Suprapubic skin (tissue), 4 donors: ENCODE results near the gene SRMS. TPM values are rescaled to one million over a fixed set of nuclear protein-coding genes. Genes with fewer than 3 reads are reported as not detected.

Experiments
- DNase-seq, 2 donors: peaks; one replicate each; pipeline ENCODE4 v3.0.0-alpha.2; 2019; ENCODE audit warnings: low spot score in 2 of 2
- H3K27ac ChIP-seq: fragments of 200-600 bp; sonication (generic); one replicate; pipeline ENCODE4 v1.5.1; 2019
- H3K27me3 ChIP-seq: fragments of 200-600 bp; sonication (generic); one replicate; pipeline ENCODE4 v1.5.1; 2019
- H3K36me3 ChIP-seq: fragments of 200-600 bp; sonication (generic); one replicate; pipeline ENCODE4 v1.5.1; 2019
- H3K4me1 ChIP-seq: fragments of 200-600 bp; sonication (generic); one replicate; pipeline ENCODE4 v1.5.1; 2019
- H3K4me3 ChIP-seq: fragments of 200-600 bp; sonication (generic); one replicate; pipeline ENCODE4 v1.5.1; 2019; ENCODE audit warnings: mild to moderate bottlenecking
- H3K9me3 ChIP-seq: fragments of 200-600 bp; sonication (generic); one replicate; pipeline ENCODE4 v1.5.1; 2019
- CTCF ChIP-seq, 2 donors: fragments of 200-600 bp in 1 of 2; fragments of 450-650 bp in 1 of 2; sonication (generic) in 1 of 2; IDR thresholded peaks; one replicate each; pipeline ENCODE4 v1.5.1; 2016 to 2019; ENCODE audit warnings: antibody characterized with exemption in 2 of 2, mild to moderate bottlenecking in 1 of 2, moderate library complexity in 1 of 2
- EP300 ChIP-seq: sonication (generic); formaldehyde crosslinking; IDR thresholded peaks from one replicate; pipeline ENCODE4 v1.6.1; 2017; ENCODE audit warnings: antibody characterized with exemption
- POLR2A ChIP-seq, 2 donors: fragments of 450-650 bp; IDR thresholded peaks; one replicate each; pipeline ENCODE4 v1.6.1; 2017; ENCODE audit warnings: antibody characterized with exemption in 2 of 2, mild to moderate bottlenecking in 2 of 2, moderate library complexity in 2 of 2
- POLR2AphosphoS5 ChIP-seq, 3 donors: sonication (generic); formaldehyde crosslinking; IDR thresholded peaks; one replicate each; pipeline ENCODE4 v1.6.1; 2017; ENCODE audit warnings: antibody characterized with exemption in 3 of 3
- WGBS: methylation state at CpG from one replicate; pipeline ENCODE4 v1.1.5; 2018; 5-methylcytosine and 5-hydroxymethylcytosine counted together
- total RNA-seq, 4 donors: library from RNA; depleted of rRNA; stranded (reverse); fragments of >200 nt; gene quantifications; one replicate each; pipeline ENCODE4 v1.1.0, GENCODE V29; 2016

SRMS gene
- total RNA-seq, 4 donors from 2014 or later, result 1.3 TPM; not detected in 3

- Histone ChIP-seq H3K4me3 (peak overlapping the region; percentile 49), H3K9me3 (no peaks in the 10 kb centered on the region), H3K4me1 (peaks cover 91% of the 10 kb centered on the region), H3K27ac (peak overlapping the region; percentile 87), H3K27me3 (peaks cover 7% of the 10 kb centered on the region), H3K36me3 (no peaks in the 10 kb centered on the region)
- peak; percentile 97 for TF ChIP-seq CTCF (IDR thresholded peaks at IDR 0.05)
- TF ChIP-seq EP300, result no peak
- TF ChIP-seq POLR2A (IDR thresholded peaks at IDR 0.05), result peak in 1 of 2 donors; percentile 16
- peak in 1 of 3 donors; percentile 88 for TF ChIP-seq POLR2AphosphoS5 (IDR thresholded peaks at IDR 0.05)
- WGBS, result 12% methylated on average over 5 of the region's 34 CpGs
- DNase-seq, result peak; percentile 92 to 94
Measured at GRCh38 chr20:63537525-63538203, 9.9 kb downstream of the SRMS start.

GRCh38 chr20:63536997-63537524 is 10.5 kb downstream of the SRMS start, which contains the start of gene PTK6:
PTK6 (minus strand) TSS chr20:63537376; CDS start chr20:63537314, 62 bp downstream.
- WGBS, result 50% methylated on average over 10 of the region's 29 CpGs
- peaks cover 7% of the 10 kb centered on the region for H3K27me3 ChIP-seq
- no peaks in the 10 kb centered on the region for H3K36me3 ChIP-seq
- H3K4me3 ChIP-seq, result peak within 1 kb of the TSS; percentile 49
- TF ChIP-seq POLR2A (IDR thresholded peaks at IDR 0.05) (peak in 1 of 2 donors; percentile 7), CTCF (IDR thresholded peaks at IDR 0.05) (no peak)
- peaks cover 85% of the 10 kb centered on the region for H3K4me1 ChIP-seq
- DNase-seq, result no peak
- peak within 1 kb of the TSS; percentile 87 for H3K27ac ChIP-seq
- H3K9me3 ChIP-seq, result no peaks in the 10 kb centered on the region

GRCh38 chr20:63536241-63536977 is 11.1 kb downstream of the SRMS start:
- Histone ChIP-seq H3K27ac (peak overlapping the region; percentile 87), H3K36me3 (no peaks in the 10 kb centered on the region), H3K4me1 (peaks cover 78% of the 10 kb centered on the region), H3K9me3 (no peaks in the 10 kb centered on the region), H3K4me3 (peak overlapping the region; percentile 49), H3K27me3 (peaks cover 7% of the 10 kb centered on the region)
- TF ChIP-seq EP300 (no peak), POLR2AphosphoS5 (IDR thresholded peaks at IDR 0.05) (peak in 1 of 3 donors; percentile 41), POLR2A (IDR thresholded peaks at IDR 0.05) (no peak), CTCF (IDR thresholded peaks at IDR 0.05) (no peak)
- no peak for DNase-seq
- WGBS, result 44% methylated on average over 6 of the region's 35 CpGs

- Histone ChIP-seq H3K36me3 (no peaks in the 10 kb centered on the region), H3K4me3 (peak overlapping the region; percentile 27), H3K27ac (peak overlapping the region; percentile 80), H3K27me3 (peaks cover 7% of the 10 kb centered on the region), H3K9me3 (no peaks in the 10 kb centered on the region), H3K4me1 (peaks cover 65% of the 10 kb centered on the region)
- TF ChIP-seq CTCF (IDR thresholded peaks at IDR 0.05) (no peak), POLR2A (IDR thresholded peaks at IDR 0.05) (no peak), POLR2AphosphoS5 (IDR thresholded peaks at IDR 0.05) (no peak), EP300 (no peak)
- no peak for DNase-seq
- WGBS, result 31% methylated on average over 17 of the region's 49 CpGs
Measured at GRCh38 chr20:63534831-63535651, 12.5 kb downstream of the SRMS start.
